Neural progenitor cell (in vitro differentiated cells): ENCODE measurements around the gene TPGS1.

ENCODE experiments used
- CTCF ChIP-seq: fragments of 200-600 bp; sonication (generic); IDR thresholded peaks from 2 replicates; pipeline ENCODE4 v1.5.1; 2017; ENCODE audit warnings: antibody characterized with exemption, mild to moderate bottlenecking
- EZH2 ChIP-seq: fragments of 200-600 bp; sonication (generic); IDR thresholded peaks from 2 replicates; pipeline ENCODE4 v1.6.1; 2017; ENCODE audit warnings: antibody characterized with exemption, mild to moderate bottlenecking, moderate library complexity
- EZH2phosphoT487 ChIP-seq: fragments of 200-600 bp; sonication (generic); IDR thresholded peaks from 2 replicates; pipeline ENCODE4 v1.6.1; 2017; ENCODE audit warnings: antibody characterized with exemption

DNA sequence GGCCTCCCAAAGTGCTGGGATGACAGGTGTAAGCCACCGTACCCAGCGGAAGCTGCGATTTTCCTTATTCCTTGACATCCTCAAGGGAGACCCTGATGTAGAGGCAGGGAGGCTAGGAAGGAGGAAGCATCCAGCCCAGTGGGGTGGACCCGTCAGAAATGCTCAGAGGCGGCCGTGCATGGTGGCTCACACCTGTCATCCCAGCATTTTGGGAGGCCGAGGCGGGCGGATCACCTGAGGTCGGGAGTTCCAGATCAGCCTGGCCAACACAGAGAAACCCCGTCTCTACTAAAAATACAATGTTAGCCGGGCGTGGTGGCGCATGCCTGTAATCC is 48.1 kb downstream of the TPGS1 start:
- TF ChIP-seq EZH2 = no peak
- TF ChIP-seq CTCF = no peak
- no peak for TF ChIP-seq EZH2phosphoT487
